GM18508 (cell line): ENCODE measurements around the gene SLC1A1.

Experiments used
- ATAC-seq: cut with Tn5 transposase; IDR thresholded peaks from one replicate; pipeline ENCODE4 v1.9.1; 2021; ENCODE audit warnings: moderate number of reproducible peaks; ENCODE audit not compliant: insufficient read depth, unreplicated experiment

Gene SLC1A1

GRCh38 chr9:4489919-4490704 is at the start of gene SLC1A1:
SLC1A1 (plus strand) TSS chr9:4490468; CDS start chr9:4490680, 212 bp downstream.
- ATAC-seq: peak; percentile 45

- no peak for ATAC-seq
These were observed 47.5 kb upstream of the SLC1A1 start for GRCh38 chr9:4442806-4443205.

GRCh38 chr9:4443439-4443838 is 46.8 kb upstream of the SLC1A1 start:
- no peak for ATAC-seq

- ATAC-seq: no peak
These were observed 28.8 kb upstream of the SLC1A1 start for GRCh38 chr9:4461437-4461836.

- ATAC-seq: no peak
These were observed 26.4 kb upstream of the SLC1A1 start for GRCh38 chr9:4463824-4464223.

GRCh38 chr9:4464911-4465513 is 25.3 kb upstream of the SLC1A1 start:
- peak; percentile 95 for ATAC-seq

GRCh38 chr9:4465910-4466309 is 24.4 kb upstream of the SLC1A1 start:
- ATAC-seq: no peak

- no peak for ATAC-seq
These were observed 15.0 kb upstream of the SLC1A1 start for GRCh38 chr9:4475301-4475700.

GRCh38 chr9:4486176-4486575 is 4.1 kb upstream of the SLC1A1 start:
- peak; percentile 32 for ATAC-seq

- ATAC-seq: peak; percentile 4
These were observed 728 bp upstream of the SLC1A1 start for GRCh38 chr9:4489562-4489918.

GRCh38 chr9:4490705-4491625 is 697 bp downstream of the SLC1A1 start:
- ATAC-seq: no peak

GRCh38 chr9:4491626-4491975 is 1.3 kb downstream of the SLC1A1 start:
- ATAC-seq: no peak

GRCh38 chr9:4494332-4494731 is 4.1 kb downstream of the SLC1A1 start:
- no peak for ATAC-seq

GRCh38 chr9:4494806-4495205 is 4.5 kb downstream of the SLC1A1 start:
- ATAC-seq: no peak

- ATAC-seq: no peak
These were observed 5.3 kb downstream of the SLC1A1 start for GRCh38 chr9:4495537-4495936.

GRCh38 chr9:4496497-4496896 is 6.2 kb downstream of the SLC1A1 start:
- no peak for ATAC-seq

GRCh38 chr9:4497395-4497794 is 7.1 kb downstream of the SLC1A1 start:
- ATAC-seq: no peak

GRCh38 chr9:4497855-4498254 is 7.6 kb downstream of the SLC1A1 start:
- ATAC-seq: no peak

- no peak for ATAC-seq
These were observed 9.6 kb downstream of the SLC1A1 start for GRCh38 chr9:4499917-4500316.

- ATAC-seq: no peak
These were observed 10.9 kb downstream of the SLC1A1 start for GRCh38 chr9:4501147-4501507.

GRCh38 chr9:4502444-4502843 is 12.2 kb downstream of the SLC1A1 start:
- no peak for ATAC-seq
